Measurements from ENCODE around the gene SPTBN2.

DNA sequence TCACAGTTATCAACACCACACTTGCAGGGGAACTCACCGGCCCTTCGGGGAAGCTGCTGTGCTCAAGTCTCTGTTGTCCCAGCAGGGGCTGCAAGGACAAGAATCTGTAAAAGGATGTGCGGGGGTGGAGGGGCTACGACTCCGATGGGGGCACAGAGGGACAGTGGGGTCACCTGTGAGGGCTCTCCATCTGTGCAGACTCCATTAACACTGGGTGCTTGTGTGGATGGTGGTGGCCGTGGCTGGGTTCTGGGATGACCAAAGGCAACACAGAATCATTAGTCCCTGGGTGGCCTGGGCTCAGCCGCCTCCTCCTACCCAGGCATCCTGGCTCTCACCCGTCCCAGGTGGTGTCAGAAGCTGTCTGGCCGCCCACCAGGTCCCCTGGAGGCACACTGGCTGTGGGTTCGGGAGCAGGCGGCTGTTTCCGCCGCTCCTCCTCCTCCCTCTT, 41.2 kb downstream of the SPTBN2 start:
- TF ChIP-seq POLR2A (IDR thresholded peaks at IDR 0.05) (no peak), EP300 (IDR thresholded peaks at IDR 0.05) (no peak)
- TF ChIP-seq, protein P1, sequence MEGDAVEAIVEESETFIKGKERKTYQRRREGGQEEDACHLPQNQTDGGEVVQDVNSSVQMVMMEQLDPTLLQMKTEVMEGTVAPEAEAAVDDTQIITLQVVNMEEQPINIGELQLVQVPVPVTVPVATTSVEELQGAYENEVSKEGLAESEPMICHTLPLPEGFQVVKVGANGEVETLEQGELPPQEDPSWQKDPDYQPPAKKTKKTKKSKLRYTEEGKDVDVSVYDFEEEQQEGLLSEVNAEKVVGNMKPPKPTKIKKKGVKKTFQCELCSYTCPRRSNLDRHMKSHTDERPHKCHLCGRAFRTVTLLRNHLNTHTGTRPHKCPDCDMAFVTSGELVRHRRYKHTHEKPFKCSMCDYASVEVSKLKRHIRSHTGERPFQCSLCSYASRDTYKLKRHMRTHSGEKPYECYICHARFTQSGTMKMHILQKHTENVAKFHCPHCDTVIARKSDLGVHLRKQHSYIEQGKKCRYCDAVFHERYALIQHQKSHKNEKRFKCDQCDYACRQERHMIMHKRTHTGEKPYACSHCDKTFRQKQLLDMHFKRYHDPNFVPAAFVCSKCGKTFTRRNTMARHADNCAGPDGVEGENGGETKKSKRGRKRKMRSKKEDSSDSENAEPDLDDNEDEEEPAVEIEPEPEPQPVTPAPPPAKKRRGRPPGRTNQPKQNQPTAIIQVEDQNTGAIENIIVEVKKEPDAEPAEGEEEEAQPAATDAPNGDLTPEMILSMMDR (IDR thresholded peaks at IDR 0.05): no peak

All from tibial nerve (tissue), 4 donors.